Neuronal stem cell (in vitro differentiated cells): Measurements from ENCODE around the gene CNIH3.

Experiments used
- DNase-seq: peaks from one replicate; pipeline ENCODE4 v3.0.0-alpha.2; 2013; ENCODE audit warnings: low spot score
- H2AFZ ChIP-seq: one replicate; pipeline ENCODE4 v1.6.1; 2013; ENCODE audit warnings: mild to moderate bottlenecking, low read length, inconsistent platforms
- H2AK5ac ChIP-seq: 2 replicates; pipeline ENCODE4 v1.6.1; 2013; ENCODE audit warnings: low read depth, mild to moderate bottlenecking, inconsistent platforms, low read length, moderate library complexity, mixed read lengths
- H2BK120ac ChIP-seq: 2 replicates; pipeline ENCODE4 v1.6.1; 2013; ENCODE audit warnings: low read depth, mild to moderate bottlenecking, inconsistent platforms, low read length, moderate library complexity, mixed read lengths
- H2BK12ac ChIP-seq: one replicate; pipeline ENCODE4 v1.6.1; 2013; ENCODE audit warnings: low read length, inconsistent platforms
- H2BK15ac ChIP-seq: 2 replicates; pipeline ENCODE4 v1.6.1; 2013; ENCODE audit warnings: mild to moderate bottlenecking, low read length, inconsistent platforms, mixed read lengths
- H2BK5ac ChIP-seq: one replicate; pipeline ENCODE4 v1.6.1; 2013; ENCODE audit warnings: inconsistent platforms, mild to moderate bottlenecking, low read length, moderate library complexity
- H3K14ac ChIP-seq: one replicate; pipeline ENCODE4 v1.6.1; 2013; ENCODE audit warnings: low read length, inconsistent platforms
- H3K18ac ChIP-seq: 2 replicates; pipeline ENCODE4 v1.6.1; 2013; ENCODE audit warnings: low read length, inconsistent platforms
- H3K23ac ChIP-seq: 2 replicates; pipeline ENCODE4 v1.6.1; 2013; ENCODE audit warnings: low read depth, mild to moderate bottlenecking, mixed read lengths, low read length, inconsistent platforms; ENCODE audit not compliant: poor library complexity
- H3K27ac ChIP-seq: replicated peaks from 3 replicates; pipeline ENCODE4 v1.5.1; 2013; ENCODE audit warnings: low read length, inconsistent platforms
- H3K27me3 ChIP-seq, 3 experiments: 2 replicates each; pipeline ENCODE4 v1.6.1; 2013; ENCODE audit warnings: low read length in 3 of 3, mild to moderate bottlenecking in 2 of 3, inconsistent platforms in 1 of 3, low read depth in 1 of 3, mixed read lengths in 1 of 3, moderate library complexity in 1 of 3; ENCODE audit not compliant: control insufficient read depth in 3 of 3, insufficient read depth in 3 of 3
- H3K36me3 ChIP-seq, 2 donors: replicated peaks in 1 of 2; 2 replicates each; pipeline ENCODE4 v1.6.1; 2013; ENCODE audit warnings: low read length in 2 of 2; ENCODE audit not compliant: control insufficient read depth in 2 of 2, insufficient read depth in 2 of 2
- H3K4ac ChIP-seq: 2 replicates; pipeline ENCODE4 v1.6.1; 2013; ENCODE audit warnings: inconsistent platforms, mild to moderate bottlenecking, low read length, moderate library complexity
- H3K4me1 ChIP-seq, 2 donors: 1 replicate in 1 of 2; 2 replicates in 1 of 2; pipeline ENCODE4 v1.6.1; 2013; ENCODE audit warnings: low read length in 2 of 2, low read depth in 1 of 2; ENCODE audit not compliant: control insufficient read depth in 2 of 2, insufficient read depth in 1 of 2
- H3K4me2 ChIP-seq: one replicate; pipeline ENCODE4 v1.6.1; 2013; ENCODE audit warnings: mild to moderate bottlenecking, low read length, inconsistent platforms; ENCODE audit not compliant: insufficient read depth, poor library complexity, severe bottlenecking
- H3K4me3 ChIP-seq, 2 donors: 2 replicates each; pipeline ENCODE4 v1.5.1; 2013; ENCODE audit warnings: low read length in 2 of 2, mild to moderate bottlenecking in 2 of 2, inconsistent platforms in 1 of 2, moderate library complexity in 1 of 2
- H3K79me1 ChIP-seq: one replicate; pipeline ENCODE4 v1.6.1; 2013; ENCODE audit warnings: low read depth, mild to moderate bottlenecking, inconsistent platforms, low read length, moderate library complexity
- H3K9ac ChIP-seq: one replicate; pipeline ENCODE4 v1.6.1; 2013; ENCODE audit warnings: mild to moderate bottlenecking, low read depth, low read length, inconsistent platforms; ENCODE audit not compliant: poor library complexity
- H3K9me3 ChIP-seq, 2 donors: replicated peaks in 1 of 2; 2 replicates each; pipeline versions ENCODE3 to v1.6.1; 2013; ENCODE audit warnings: low read length in 2 of 2, mild to moderate bottlenecking in 2 of 2, inconsistent platforms in 1 of 2, low read depth in 1 of 2, mixed read lengths in 1 of 2, moderate library complexity in 1 of 2; ENCODE audit not compliant: control insufficient read depth in 2 of 2, insufficient read depth in 1 of 2
- H4K8ac ChIP-seq: one replicate; pipeline ENCODE4 v1.6.1; 2013; ENCODE audit warnings: low read depth, mild to moderate bottlenecking, inconsistent platforms, low read length, moderate library complexity
- H4K91ac ChIP-seq: one replicate; pipeline ENCODE4 v1.6.1; 2013; ENCODE audit warnings: low read length, low read depth, mild to moderate bottlenecking, inconsistent platforms; ENCODE audit not compliant: poor library complexity
- WGBS, 2 donors: extraction: QIAGEN DNeasy Blood & Tissue Kit; methylation state at CpG; one replicate each; pipeline ENCODE4 v1.1.7; 2013; ENCODE audit warnings: missing lambda C conversion rate in 2 of 2, mixed read lengths in 1 of 2; ENCODE audit not compliant: insufficient read length in 2 of 2, insufficient replicate concordance in 1 of 2; ENCODE audit errors: extremely low coverage in 2 of 2; 5-methylcytosine and 5-hydroxymethylcytosine counted together

The CNIH3 gene

GRCh38 chr1:224660074-224660473 lies 44.0 kb downstream of the CNIH3 start:
- WGBS, 2 donors: no CpG with 5 or more reads among the region's 5 CpGs
- no peak overlapping the region for H3K4ac ChIP-seq
- no peak overlapping the region for H3K27ac ChIP-seq
- no peak overlapping the region for H2BK5ac ChIP-seq
- H2BK15ac ChIP-seq: no peak overlapping the region
- no peak overlapping the region for H3K14ac ChIP-seq
- H3K27me3 ChIP-seq: no peaks in the 10 kb centered on the region
- no peak overlapping the region for H3K23ac ChIP-seq
- no peak overlapping the region for H3K4me2 ChIP-seq
- H3K4me1 ChIP-seq: no peaks in the 10 kb centered on the region
- H2BK120ac ChIP-seq: no peak overlapping the region
- no peak overlapping the region for H4K8ac ChIP-seq
- H3K9me3 ChIP-seq: no peaks in the 10 kb centered on the region
- no peaks in the 10 kb centered on the region for H3K79me1 ChIP-seq
- H4K91ac ChIP-seq: no peak overlapping the region
- H3K18ac ChIP-seq: no peak overlapping the region
- no peak overlapping the region for H2AFZ ChIP-seq
- H2BK12ac ChIP-seq: no peak overlapping the region
- H3K4me3 ChIP-seq: no peak overlapping the region
- no peaks in the 10 kb centered on the region for H3K36me3 ChIP-seq
- H2AK5ac ChIP-seq: no peak overlapping the region
- no peak overlapping the region for H3K9ac ChIP-seq
- no peak for DNase-seq

- Histone ChIP-seq H2BK120ac (no peak overlapping the region), H3K9me3 (no peaks in the 10 kb centered on the region), H2AFZ (no peak overlapping the region), H3K4ac (no peak overlapping the region), H2BK5ac (no peak overlapping the region), H3K36me3 (no peaks in the 10 kb centered on the region), H3K9ac (no peak overlapping the region), H3K4me1 (peaks cover 0 to 3% of the 10 kb centered on the region in 2 donors), H3K18ac (no peak overlapping the region), H3K14ac (no peak overlapping the region), H3K4me2 (no peak overlapping the region), H3K79me1 (no peaks in the 10 kb centered on the region), H3K27me3 (no peaks in the 10 kb centered on the region), H2AK5ac (no peak overlapping the region), H3K23ac (no peak overlapping the region), H4K91ac (no peak overlapping the region), H2BK15ac (no peak overlapping the region), H2BK12ac (no peak overlapping the region), H3K27ac (no peak overlapping the region), H4K8ac (no peak overlapping the region), H3K4me3 (peak overlapping the region in 1 of 2 donors; percentile 3)
- DNase-seq: no peak
- WGBS, 2 donors: no CpG with 5 or more reads among the region's 3 CpGs
Measured at GRCh38 chr1:224662870-224663269, 46.8 kb downstream of the CNIH3 start.

GRCh38 chr1:224665016-224665415 lies 48.9 kb downstream of the CNIH3 start:
- no peak for DNase-seq
- Histone ChIP-seq H4K91ac (no peak overlapping the region), H2AFZ (no peak overlapping the region), H3K23ac (no peak overlapping the region), H2BK120ac (no peak overlapping the region), H2AK5ac (no peak overlapping the region), H2BK12ac (no peak overlapping the region), H3K4me3 (no peak overlapping the region), H3K4me1 (peaks cover 0 to 3% of the 10 kb centered on the region in 2 donors), H3K4ac (no peak overlapping the region), H3K36me3 (no peaks in the 10 kb centered on the region), H3K27me3 (no peaks in the 10 kb centered on the region), H4K8ac (no peak overlapping the region), H3K9ac (no peak overlapping the region), H2BK5ac (no peak overlapping the region), H3K9me3 (no peaks in the 10 kb centered on the region), H3K27ac (no peak overlapping the region), H3K4me2 (no peak overlapping the region), H3K18ac (no peak overlapping the region), H3K14ac (no peak overlapping the region), H3K79me1 (no peaks in the 10 kb centered on the region), H2BK15ac (no peak overlapping the region)
- WGBS, 2 donors: no CpG with 5 or more reads among the region's 3 CpGs

- no peak overlapping the region for H3K18ac ChIP-seq
- H3K4me1 ChIP-seq: peaks cover 0 to 3% of the 10 kb centered on the region in 2 donors
- no peaks in the 10 kb centered on the region for H3K36me3 ChIP-seq
- no peak overlapping the region for H2BK5ac ChIP-seq
- DNase-seq: no peak
- H3K4ac ChIP-seq: no peak overlapping the region
- no peak overlapping the region for H2AK5ac ChIP-seq
- no peak overlapping the region for H3K9ac ChIP-seq
- H3K14ac ChIP-seq: no peak overlapping the region
- H3K23ac ChIP-seq: no peak overlapping the region
- H4K8ac ChIP-seq: no peak overlapping the region
- H4K91ac ChIP-seq: no peak overlapping the region
- no peak overlapping the region for H3K4me2 ChIP-seq
- H3K9me3 ChIP-seq: peaks cover 0 to 2% of the 10 kb centered on the region in 2 donors
- H2BK12ac ChIP-seq: no peak overlapping the region
- no peak overlapping the region for H3K4me3 ChIP-seq
- H2BK120ac ChIP-seq: no peak overlapping the region
- no peak overlapping the region for H3K27ac ChIP-seq
- no peak overlapping the region for H2AFZ ChIP-seq
- no peaks in the 10 kb centered on the region for H3K79me1 ChIP-seq
- H3K27me3 ChIP-seq: no peaks in the 10 kb centered on the region
- no peak overlapping the region for H2BK15ac ChIP-seq
Measured at GRCh38 chr1:224666078-224666477, 50.0 kb downstream of the CNIH3 start.
